Measurements from ENCODE around the gene MAP3K21.

DNA sequence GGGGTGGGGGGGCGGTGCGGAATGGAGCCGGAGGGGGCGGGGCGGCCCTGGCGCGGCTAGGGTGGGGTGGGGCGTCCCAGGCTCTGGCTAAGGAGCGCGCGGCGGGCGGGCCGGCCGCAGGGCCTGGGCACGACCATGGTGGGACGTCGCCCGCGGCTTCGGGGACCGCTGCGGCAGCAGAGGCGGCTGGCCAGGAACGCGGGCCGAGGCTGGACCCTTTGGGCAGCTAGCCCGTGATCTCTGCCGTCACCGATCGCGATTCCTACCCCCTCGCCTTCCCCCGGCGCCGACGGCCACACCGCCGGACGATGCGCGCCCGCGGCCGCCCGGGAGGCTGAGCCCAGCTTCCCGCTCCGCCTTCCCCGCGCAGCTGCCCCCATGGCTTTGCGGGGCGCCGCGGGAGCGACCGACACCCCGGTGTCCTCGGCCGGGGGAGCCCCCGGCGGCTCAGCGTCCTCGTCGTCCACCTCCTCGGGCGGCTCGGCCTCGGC, at the start of gene MAP3K21:
- TF ChIP-seq, protein P1, sequence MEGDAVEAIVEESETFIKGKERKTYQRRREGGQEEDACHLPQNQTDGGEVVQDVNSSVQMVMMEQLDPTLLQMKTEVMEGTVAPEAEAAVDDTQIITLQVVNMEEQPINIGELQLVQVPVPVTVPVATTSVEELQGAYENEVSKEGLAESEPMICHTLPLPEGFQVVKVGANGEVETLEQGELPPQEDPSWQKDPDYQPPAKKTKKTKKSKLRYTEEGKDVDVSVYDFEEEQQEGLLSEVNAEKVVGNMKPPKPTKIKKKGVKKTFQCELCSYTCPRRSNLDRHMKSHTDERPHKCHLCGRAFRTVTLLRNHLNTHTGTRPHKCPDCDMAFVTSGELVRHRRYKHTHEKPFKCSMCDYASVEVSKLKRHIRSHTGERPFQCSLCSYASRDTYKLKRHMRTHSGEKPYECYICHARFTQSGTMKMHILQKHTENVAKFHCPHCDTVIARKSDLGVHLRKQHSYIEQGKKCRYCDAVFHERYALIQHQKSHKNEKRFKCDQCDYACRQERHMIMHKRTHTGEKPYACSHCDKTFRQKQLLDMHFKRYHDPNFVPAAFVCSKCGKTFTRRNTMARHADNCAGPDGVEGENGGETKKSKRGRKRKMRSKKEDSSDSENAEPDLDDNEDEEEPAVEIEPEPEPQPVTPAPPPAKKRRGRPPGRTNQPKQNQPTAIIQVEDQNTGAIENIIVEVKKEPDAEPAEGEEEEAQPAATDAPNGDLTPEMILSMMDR (IDR thresholded peaks at IDR 0.05 in 4 of 5, conservative IDR thresholded peaks at IDR 0.05 in 1 of 5), result no peak
- no peak for TF ChIP-seq POLR2A (IDR thresholded peaks at IDR 0.05)

Data from gastrocnemius medialis (tissue), 4 donors.